OCI-LY7 (cell line): ENCODE measurements around the gene MRPL57. TPM values are rescaled to one million over a fixed set of nuclear protein-coding genes. Genes with fewer than 3 reads are reported as not detected.

Experiments
- Bru-seq: library from RNA; stranded (reverse); fragments of 400-500 nt; gene quantifications from one replicate; lab custom pipeline; 2021; lab: Mats Ljungman, UMichigan
- BruChase-seq, 2 experiments: library from RNA; stranded (reverse); fragments of 400-500 nt; gene quantifications; one replicate each; lab custom pipeline; 2021; lab: Mats Ljungman, UMichigan
- BruUV-seq: library from RNA; stranded (reverse); fragments of 400-500 nt; replicated peaks from 2 replicates; lab custom pipeline; 2021; lab: Mats Ljungman, UMichigan
- CTCF ChIA-PET: fragments of 300-600 bp; sonication (Branson Sonifier 250); formaldehyde crosslinking; loops from one replicate; lab custom pipeline; 2022; ENCODE audit warnings: antibody characterized with exemption; ENCODE audit not compliant: unreplicated experiment; lab: Charles Lee
- POLR2A ChIA-PET: fragments of 300-600 bp; sonication (Branson Sonifier 250); formaldehyde crosslinking; loops from one replicate; lab custom pipeline; 2022; ENCODE audit warnings: antibody characterized with exemption; lab: Charles Lee
- DNase-seq: peaks from one replicate; pipeline ENCODE4 v3.0.0-alpha.2; 2015; ENCODE audit warnings: low spot score
- H2AFZ ChIP-seq: fragments of 200-600 bp; sonication (generic), shearing (Covaris generic); 2 replicates; pipeline ENCODE4 v1.6.1; 2014; ENCODE audit warnings: mild to moderate bottlenecking, antibody characterized with exemption, low read length, moderate library complexity
- H3K27ac ChIP-seq: fragments of 200-600 bp; sonication (generic); 2 replicates; pipeline ENCODE4 v1.5.1; 2014; ENCODE audit warnings: mixed run types, low read depth, mild to moderate bottlenecking, moderate library complexity, low read length, inconsistent platforms; ENCODE audit not compliant: poor library complexity, severe bottlenecking
- H3K36me3 ChIP-seq: fragments of 200-600 bp; sonication (generic); 2 replicates; pipeline ENCODE4 v1.6.1; 2014; ENCODE audit warnings: mild to moderate bottlenecking, antibody characterized with exemption, low read length, moderate library complexity, mixed read lengths; ENCODE audit not compliant: insufficient read depth
- H3K4me1 ChIP-seq: fragments of 200-600 bp; sonication (generic); 2 replicates; pipeline ENCODE4 v1.5.1; 2014; ENCODE audit warnings: mild to moderate bottlenecking, low read length; ENCODE audit not compliant: insufficient read depth, poor library complexity, severe bottlenecking
- H3K4me2 ChIP-seq: fragments of 200-600 bp; sonication (generic); 2 replicates; pipeline ENCODE4 v1.6.1; 2014; ENCODE audit warnings: mild to moderate bottlenecking, low read length
- H3K4me3 ChIP-seq: fragments of 200-600 bp; sonication (generic); 2 replicates; pipeline ENCODE4 v1.5.1; 2014; ENCODE audit warnings: mild to moderate bottlenecking, low read depth, low read length; ENCODE audit not compliant: poor library complexity, severe bottlenecking
- H3K79me2 ChIP-seq: fragments of 200-600 bp; sonication (generic); 2 replicates; pipeline ENCODE4 v1.6.1; 2016; ENCODE audit warnings: low read depth, mild to moderate bottlenecking, low read length, moderate library complexity, mixed read lengths; ENCODE audit not compliant: insufficient read depth
- H3K9me2 ChIP-seq: fragments of 200-600 bp; sonication (generic); 2 replicates; pipeline ENCODE4 v1.6.1; 2016; ENCODE audit warnings: mild to moderate bottlenecking, low read length, mixed read lengths; ENCODE audit not compliant: insufficient read depth
- H3K9me3 ChIP-seq: fragments of 200-600 bp; sonication (generic); 2 replicates; pipeline ENCODE4 v1.6.1; 2014; ENCODE audit warnings: mild to moderate bottlenecking, mixed run types, low read length, mixed read lengths
- H4K20me1 ChIP-seq: fragments of 200-600 bp; sonication (generic); 2 replicates; pipeline ENCODE4 v1.6.1; 2014; ENCODE audit warnings: mild to moderate bottlenecking, antibody characterized with exemption, low read length, moderate library complexity, mixed read lengths; ENCODE audit not compliant: insufficient read depth
- EZH2phosphoT487 ChIP-seq: fragments of 200-600 bp; sonication (generic); IDR thresholded peaks from 2 replicates; pipeline ENCODE4 v1.6.1; 2018; ENCODE audit warnings: low read depth, borderline replicate concordance, mild to moderate bottlenecking, mixed run types, antibody characterized with exemption, low read length, moderate library complexity, mixed read lengths
- intact Hi-C: fragments of 100-400 bp; cut with micrococcal nuclease; formaldehyde crosslinking; loops from one replicate; pipeline ENCODE4 v1.10.0; 2022; ENCODE audit not compliant: unreplicated experiment
- long read RNA-seq: library from polyadenylated mRNA; stranded (forward); transcript quantifications from one replicate; pipeline ENCODE4 v2.0.0, GENCODE V29; 2022
- total RNA-seq, 2 experiments: library from RNA; depleted of rRNA in 1 of 2; stranded (reverse); fragments of >200 nt in 1 of 2; shearing (Covaris generic) in 1 of 2; gene quantifications; 2 replicates each; pipeline ENCODE4 v1.2.3, GENCODE V29; 2014 to 2022
- TF ChIP-seq, protein P1 (sequence below): fragments of 200-600 bp; sonication (generic); conservative IDR thresholded peaks from 2 replicates; pipeline ENCODE4 v1.5.1; 2014; ENCODE audit warnings: mild to moderate bottlenecking, antibody characterized with exemption, low read length, moderate library complexity, mixed read lengths

The MRPL57 gene
- total RNA-seq (2014; rRNA removed; shearing (Covaris generic)) (38.9 and 52.9 TPM in 2 replicates), total RNA-seq (2022) (22.5 and 26.3 TPM in 2 replicates), Bru-seq, nascent RNA (percentile 92 among the genes with signal in this experiment), BruChase-seq, experiment 1, labeled RNA remaining after a 6-hour chase (percentile 90 among the genes with signal in this experiment), BruChase-seq, experiment 2, labeled RNA remaining after a 2-hour chase (percentile 90 among the genes with signal in this experiment)
- long read RNA-seq, transcript MRPL57-201 (2 exons, 2,246 nt): major isoform, 131 of 146 reads
- long read RNA-seq, partial matches to known transcripts: 0 of 146 reads
- long read RNA-seq, other reads (novel, unspliced or antisense): 15 of 146 reads

DNA sequence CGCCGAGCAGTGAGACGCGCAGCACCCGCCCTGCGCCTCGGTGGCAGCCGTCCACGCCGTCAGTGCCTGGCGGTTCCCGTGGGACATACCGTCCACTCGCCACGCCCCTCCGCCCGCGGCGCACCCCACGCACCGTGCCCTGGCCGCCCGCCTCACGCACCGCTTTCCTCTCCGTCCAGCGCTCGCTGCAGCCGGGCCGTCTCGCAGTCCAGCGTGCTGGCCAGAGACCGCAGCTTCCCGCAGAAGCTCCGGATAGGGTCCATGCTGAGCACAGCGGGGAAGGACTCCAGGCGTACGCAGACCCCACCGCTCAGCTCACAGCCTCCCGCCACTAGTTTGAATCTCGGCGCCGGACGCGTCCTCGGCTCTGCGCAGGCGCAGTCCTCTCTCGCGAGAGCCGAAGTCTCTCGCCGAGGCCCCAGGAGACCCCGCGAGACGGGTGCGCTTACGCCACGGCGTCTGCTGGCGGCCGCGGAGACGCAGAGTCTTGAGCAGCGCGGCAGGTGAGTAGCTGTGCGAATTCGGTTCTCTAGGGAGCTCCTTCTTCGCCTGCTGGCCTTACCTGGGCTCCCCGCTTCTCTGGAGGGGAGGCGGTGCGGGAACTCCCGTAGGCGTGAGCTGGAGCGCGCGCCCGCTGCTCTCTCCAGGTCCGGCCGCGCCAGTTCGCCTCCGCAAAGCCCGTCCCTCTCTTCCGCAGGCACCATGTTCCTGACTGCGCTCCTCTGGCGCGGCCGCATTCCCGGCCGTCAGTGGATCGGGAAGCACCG is at the start of gene MRPL57, which contains the start of gene SKA3:
Gene MRPL57 (plus strand): TSS at position 444 of the 767 bp plus-strand sequence. CDS start 259 bp downstream, at position 703.
Gene SKA3 (minus strand): TSS at position 338 of the 767 bp plus-strand sequence. CDS start 75 bp downstream, at position 263.
- intact Hi-C loops: loop anchor here (2.0 to 5.0 kb wide), 4 partner anchors 122 to 496 kb away; partner anchors contain the start of genes FGF9 and MICU2

DNA sequence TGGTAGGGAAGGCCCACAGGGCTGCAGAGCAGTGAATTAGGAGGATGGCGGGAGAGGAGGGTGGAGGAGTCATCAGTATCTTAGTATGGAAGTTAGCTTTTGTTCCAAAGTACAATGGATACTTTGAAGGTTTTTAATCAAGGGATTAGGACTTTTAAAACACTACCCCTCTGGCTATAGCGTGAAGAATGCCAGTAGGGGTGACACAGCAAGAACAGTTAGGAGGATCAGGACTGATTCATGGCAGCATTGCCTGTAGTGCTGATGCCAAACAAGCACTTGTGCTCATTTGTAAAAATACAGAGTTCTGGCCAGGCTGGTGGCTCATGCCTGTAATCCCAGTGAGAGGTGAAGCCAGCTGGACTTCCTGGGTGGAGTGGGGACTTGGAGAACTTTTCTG is 46.3 kb upstream of the MRPL57 start:
- H2AFZ ChIP-seq: no peak overlapping the region
- POLR2A ChIA-PET: no interaction called here
- DNase-seq: no peak
- CTCF ChIA-PET: no interaction called here
- no peak overlapping the region for H3K4me2 ChIP-seq
- no peaks in the 10 kb centered on the region for H3K79me2 ChIP-seq
- H3K4me1 ChIP-seq: no peaks in the 10 kb centered on the region
- no peaks in the 10 kb centered on the region for H3K9me3 ChIP-seq
- H3K27ac ChIP-seq: no peak overlapping the region
- no TSS peak for BruUV-seq
- intact Hi-C loops: loop anchor here (5.0 kb wide), 1 partner anchor 188 kb away; no protein-coding TSS in a partner anchor
- H3K36me3 ChIP-seq: no peaks in the 10 kb centered on the region
- no peaks in the 10 kb centered on the region for H3K9me2 ChIP-seq
- no peaks in the 10 kb centered on the region for H4K20me1 ChIP-seq
- no peak overlapping the region for H3K4me3 ChIP-seq
- TF ChIP-seq, protein P1, sequence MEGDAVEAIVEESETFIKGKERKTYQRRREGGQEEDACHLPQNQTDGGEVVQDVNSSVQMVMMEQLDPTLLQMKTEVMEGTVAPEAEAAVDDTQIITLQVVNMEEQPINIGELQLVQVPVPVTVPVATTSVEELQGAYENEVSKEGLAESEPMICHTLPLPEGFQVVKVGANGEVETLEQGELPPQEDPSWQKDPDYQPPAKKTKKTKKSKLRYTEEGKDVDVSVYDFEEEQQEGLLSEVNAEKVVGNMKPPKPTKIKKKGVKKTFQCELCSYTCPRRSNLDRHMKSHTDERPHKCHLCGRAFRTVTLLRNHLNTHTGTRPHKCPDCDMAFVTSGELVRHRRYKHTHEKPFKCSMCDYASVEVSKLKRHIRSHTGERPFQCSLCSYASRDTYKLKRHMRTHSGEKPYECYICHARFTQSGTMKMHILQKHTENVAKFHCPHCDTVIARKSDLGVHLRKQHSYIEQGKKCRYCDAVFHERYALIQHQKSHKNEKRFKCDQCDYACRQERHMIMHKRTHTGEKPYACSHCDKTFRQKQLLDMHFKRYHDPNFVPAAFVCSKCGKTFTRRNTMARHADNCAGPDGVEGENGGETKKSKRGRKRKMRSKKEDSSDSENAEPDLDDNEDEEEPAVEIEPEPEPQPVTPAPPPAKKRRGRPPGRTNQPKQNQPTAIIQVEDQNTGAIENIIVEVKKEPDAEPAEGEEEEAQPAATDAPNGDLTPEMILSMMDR: no peak
- no peak for TF ChIP-seq EZH2phosphoT487

More for the DNA sequence above, at the start of gene MRPL57, which contains the start of gene SKA3:
- ChIA-PET CTCF (no interaction called here), POLR2A (interaction anchor here (0.5 to 3.1 kb wide), 19 partner anchors 9 to 1216 kb away, joined by 3 to 26 read pairs (median 5); partner anchors contain the start of gene MICU2)
- Histone ChIP-seq H3K27ac (peak within 1 kb of the TSS; percentile 75), H3K9me2 (no peaks in the 10 kb centered on the region), H4K20me1 (peaks cover 7% of the 10 kb centered on the region), H3K79me2 (peaks cover 71% of the 10 kb centered on the region), H3K4me3 (peak within 1 kb of the TSS; percentile 86), H3K4me1 (peaks cover 30% of the 10 kb centered on the region), H3K9me3 (no peaks in the 10 kb centered on the region), H3K4me2 (peak within 1 kb of the TSS; percentile 95), H2AFZ (peak within 1 kb of the TSS; percentile 53), H3K36me3 (peaks cover 41% of the 10 kb centered on the region)
- DNase-seq: peak; percentile 97
- no TSS peak for BruUV-seq
- TF ChIP-seq EZH2phosphoT487: no peak
- TF ChIP-seq, protein P1: no peak
